AG09309 (cell line): ENCODE data around the gene MAPK8IP1.

ENCODE experiments used
- DNase-seq: peaks from one replicate; pipeline ENCODE4 v3.0.0-alpha.2; 2010; ENCODE audit warnings: low read depth
- H3K4me3 ChIP-seq: 2 replicates; pipeline ENCODE4 v1.5.1; 2011; ENCODE audit warnings: mild to moderate bottlenecking, low read depth, low read length, moderate library complexity; ENCODE audit not compliant: control insufficient read depth
- TF ChIP-seq, protein P1 (sequence below): IDR thresholded peaks from 2 replicates; pipeline ENCODE4 v1.5.1; 2011; ENCODE audit warnings: mild to moderate bottlenecking, low read depth, low read length, inconsistent platforms; ENCODE audit not compliant: insufficient read depth, control insufficient read depth; ENCODE audit errors: missing control alignments

The MAPK8IP1 gene

DNA sequence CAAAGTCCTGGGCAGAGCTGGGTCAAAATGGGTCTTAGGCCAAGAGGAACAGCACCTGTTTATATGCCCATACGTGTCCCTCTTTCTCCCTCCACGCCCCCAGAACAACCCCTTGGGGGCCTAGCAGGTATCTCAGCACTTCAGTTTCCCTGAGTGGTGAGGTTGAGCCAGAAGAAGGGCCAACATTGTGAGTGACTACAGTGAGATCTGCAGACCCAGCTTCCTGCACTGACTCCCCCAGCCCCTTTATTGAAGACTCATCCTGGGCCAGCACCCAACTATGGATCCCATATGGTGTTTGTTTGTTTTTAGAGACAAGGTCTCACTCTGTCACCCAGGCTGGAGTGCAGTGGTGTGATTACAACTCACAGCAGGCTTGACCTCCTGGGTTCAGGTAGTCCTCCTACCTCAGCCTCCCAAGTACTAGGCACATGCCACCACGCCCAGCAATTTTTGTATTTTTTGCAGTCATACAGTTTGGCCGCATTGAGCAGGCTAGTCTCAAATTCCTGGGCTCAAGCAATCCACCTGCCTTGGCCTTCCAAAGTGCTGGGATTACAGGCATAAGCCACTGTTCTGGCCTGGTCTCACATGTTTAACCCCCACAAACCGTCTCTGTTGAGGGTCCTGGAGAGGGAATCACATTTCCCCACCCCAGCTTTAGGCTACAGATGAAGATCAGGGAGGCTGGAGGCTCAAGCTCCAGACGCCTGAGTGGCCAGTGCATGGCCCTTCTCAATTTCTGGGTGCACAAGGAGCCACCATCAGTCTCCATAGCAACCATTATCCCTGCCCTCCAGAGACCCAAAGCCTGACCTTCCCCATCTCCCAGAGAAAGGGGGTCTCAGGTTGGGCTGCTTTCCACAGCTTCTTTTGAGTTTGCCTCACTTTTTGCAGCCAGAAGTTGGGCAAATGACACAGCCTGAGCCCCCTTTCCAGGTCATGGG, 35.4 kb downstream of the MAPK8IP1 start:
- H3K4me3 ChIP-seq = no peak overlapping the region
- TF ChIP-seq, protein P1, sequence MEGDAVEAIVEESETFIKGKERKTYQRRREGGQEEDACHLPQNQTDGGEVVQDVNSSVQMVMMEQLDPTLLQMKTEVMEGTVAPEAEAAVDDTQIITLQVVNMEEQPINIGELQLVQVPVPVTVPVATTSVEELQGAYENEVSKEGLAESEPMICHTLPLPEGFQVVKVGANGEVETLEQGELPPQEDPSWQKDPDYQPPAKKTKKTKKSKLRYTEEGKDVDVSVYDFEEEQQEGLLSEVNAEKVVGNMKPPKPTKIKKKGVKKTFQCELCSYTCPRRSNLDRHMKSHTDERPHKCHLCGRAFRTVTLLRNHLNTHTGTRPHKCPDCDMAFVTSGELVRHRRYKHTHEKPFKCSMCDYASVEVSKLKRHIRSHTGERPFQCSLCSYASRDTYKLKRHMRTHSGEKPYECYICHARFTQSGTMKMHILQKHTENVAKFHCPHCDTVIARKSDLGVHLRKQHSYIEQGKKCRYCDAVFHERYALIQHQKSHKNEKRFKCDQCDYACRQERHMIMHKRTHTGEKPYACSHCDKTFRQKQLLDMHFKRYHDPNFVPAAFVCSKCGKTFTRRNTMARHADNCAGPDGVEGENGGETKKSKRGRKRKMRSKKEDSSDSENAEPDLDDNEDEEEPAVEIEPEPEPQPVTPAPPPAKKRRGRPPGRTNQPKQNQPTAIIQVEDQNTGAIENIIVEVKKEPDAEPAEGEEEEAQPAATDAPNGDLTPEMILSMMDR = no peak
- DNase-seq = no peak

DNA sequence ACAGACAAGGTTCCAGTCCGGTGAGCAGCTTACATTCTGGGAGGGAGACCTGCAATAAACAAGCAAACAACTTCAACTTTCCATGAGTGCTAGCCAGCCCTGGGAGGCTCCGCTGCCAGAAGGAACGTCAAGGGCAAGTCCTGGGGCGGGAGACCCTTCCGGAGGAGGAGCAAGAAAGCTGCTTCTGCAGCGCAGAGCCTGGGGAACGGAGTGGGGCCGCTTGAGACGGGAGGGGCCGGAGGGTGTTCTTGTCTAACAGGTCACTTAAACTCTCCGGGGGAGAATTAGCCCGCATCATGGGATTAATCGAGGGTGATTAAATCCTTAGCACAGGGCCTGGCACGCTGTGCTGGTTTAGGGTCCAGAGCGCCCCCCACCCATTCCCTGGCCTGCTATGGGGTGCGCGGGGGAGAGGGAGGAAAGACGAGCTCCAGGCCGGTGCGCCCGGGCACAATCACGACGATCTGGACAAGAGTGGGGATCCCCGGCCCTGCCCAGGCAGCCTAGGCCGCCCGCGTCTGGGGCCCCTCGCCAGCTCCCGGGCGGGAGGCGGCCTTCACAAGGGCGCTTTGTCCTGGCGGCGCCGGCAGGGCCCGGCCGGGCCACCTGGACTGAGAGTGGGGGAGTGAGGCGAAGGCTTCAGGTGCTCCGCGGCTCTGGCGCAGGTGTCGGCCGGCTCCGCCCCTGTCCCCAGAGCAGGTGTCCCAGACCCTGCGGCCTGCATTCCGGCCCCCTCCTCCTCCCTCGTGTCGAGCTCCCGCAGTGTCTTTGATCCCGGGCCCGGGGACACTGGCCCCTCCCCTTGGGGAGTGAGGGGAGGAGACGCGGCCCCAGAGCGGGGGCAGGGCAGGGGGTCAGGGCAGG, 36.3 kb downstream of the MAPK8IP1 start:
- no peak for DNase-seq
- TF ChIP-seq, protein P1 = no peak
- no peak overlapping the region for H3K4me3 ChIP-seq

DNA sequence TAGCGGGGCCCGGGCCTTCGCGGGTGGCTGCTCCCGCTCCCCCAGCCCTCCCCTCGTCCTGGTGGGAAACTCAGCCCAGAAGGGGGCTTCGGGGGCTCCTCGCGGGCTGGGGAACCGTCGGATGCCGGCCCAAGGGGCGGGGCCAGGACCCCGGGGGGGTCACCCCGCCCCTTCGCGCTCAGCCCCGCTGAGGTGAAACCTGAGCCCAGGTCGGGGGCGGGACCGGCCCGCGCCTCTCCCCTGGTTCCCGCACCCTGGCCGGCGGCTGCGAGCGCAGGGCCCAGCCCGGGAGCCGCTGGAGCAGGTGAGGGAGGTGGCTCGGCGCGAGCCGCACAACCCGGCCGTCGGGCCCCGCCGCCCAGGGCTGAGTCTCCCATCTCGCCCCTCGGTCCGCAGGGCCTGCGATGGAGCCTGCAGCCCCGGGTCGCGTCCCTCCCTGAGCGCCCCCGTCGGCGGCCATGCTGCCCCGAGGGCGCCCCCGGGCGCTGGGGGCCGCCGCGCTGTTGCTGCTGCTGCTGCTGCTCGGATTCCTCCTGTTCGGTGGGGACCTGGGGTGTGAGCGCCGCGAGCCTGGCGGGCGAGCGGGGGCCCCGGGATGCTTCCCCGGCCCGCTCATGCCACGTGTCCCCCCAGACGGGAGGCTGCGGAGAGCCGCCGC, 37.1 kb downstream of the MAPK8IP1 start, which contains the start of gene LARGE2:
Gene LARGE2, plus strand, starts transcription at position 232 of the 658 bp plus-strand sequence. Its CDS starts 227 bp downstream, at position 459.
- no peak within 1 kb of the TSS for H3K4me3 ChIP-seq
- TF ChIP-seq, protein P1 = no peak
- DNase-seq = no peak

DNA sequence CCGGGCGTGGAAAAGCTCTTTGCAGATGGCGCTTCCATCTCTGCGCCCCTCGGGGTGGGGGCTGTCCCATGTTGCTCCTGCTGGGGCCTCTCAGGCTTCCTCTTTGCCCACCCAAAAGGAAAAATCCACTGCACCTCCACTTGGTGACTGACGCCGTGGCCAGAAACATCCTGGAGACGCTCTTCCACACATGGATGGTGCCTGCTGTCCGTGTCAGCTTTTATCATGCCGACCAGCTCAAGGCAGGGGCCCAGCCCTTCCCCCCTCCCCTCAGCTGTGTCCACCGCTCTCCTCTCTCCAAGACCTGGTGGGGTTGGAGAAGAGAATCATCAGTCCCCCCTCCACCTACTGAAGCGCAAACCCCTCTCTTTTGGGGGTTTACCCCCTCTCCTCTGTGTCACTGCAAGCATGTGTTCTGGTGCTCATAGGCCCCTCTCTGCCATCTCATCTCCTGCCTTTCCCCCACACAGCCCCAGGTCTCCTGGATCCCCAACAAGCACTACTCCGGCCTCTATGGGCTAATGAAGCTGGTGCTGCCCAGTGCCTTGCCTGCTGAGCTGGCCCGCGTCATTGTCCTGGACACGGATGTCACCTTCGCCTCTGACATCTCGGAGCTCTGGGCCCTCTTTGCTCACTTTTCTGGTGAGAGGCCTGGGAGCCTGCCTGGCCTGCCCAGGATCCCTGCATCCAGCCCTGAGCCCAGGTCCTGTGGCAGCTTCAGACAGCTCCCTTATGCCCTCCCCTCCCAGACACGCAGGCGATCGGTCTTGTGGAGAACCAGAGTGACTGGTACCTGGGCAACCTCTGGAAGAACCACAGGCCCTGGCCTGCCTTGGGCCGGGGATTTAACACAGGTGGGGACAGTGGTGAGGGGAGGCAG, 38.8 kb downstream of the MAPK8IP1 start:
- no peak for DNase-seq
- H3K4me3 ChIP-seq = no peak overlapping the region
- TF ChIP-seq, protein P1 = no peak

DNA sequence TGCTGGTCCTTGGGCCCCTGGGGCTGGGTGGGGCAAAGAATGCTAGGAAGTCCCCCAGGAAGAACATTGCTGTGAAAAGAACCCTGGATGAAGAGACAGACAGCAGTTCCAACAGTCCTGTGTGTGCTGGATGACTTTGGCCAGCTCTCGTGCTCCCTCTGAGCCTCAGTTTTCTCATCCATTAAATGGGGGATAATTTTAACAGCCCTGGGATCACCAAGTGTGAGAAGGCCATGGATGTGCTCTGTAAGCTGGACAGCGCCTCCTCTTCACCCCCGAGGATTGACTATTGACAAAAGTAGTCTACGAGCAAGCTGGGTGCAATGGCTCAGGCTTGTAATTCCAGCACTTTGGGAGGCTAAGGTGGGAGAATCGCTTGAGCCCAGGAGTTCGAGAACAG, 39.5 kb downstream of the MAPK8IP1 start:
- H3K4me3 ChIP-seq = no peak overlapping the region
- DNase-seq = no peak
- TF ChIP-seq, protein P1 = no peak

DNA sequence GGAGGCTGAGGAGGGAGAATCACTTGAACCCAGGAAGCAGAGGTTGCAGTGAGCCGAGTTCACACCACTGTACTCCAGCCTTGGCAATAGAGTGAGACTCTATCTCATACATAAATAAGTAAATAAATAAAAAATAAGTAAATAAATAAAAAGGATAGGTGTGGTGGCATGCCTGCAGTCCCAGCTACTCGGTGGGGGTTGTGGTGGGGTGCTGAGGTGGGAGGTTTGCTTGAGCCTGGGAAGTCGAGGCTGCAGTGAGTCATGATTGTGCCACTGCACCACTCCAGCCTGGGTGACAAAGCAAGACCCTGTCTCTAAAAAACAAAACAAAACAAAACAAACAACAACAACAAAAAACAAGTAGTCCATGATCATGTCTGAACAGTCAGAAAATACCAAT, 40.1 kb downstream of the MAPK8IP1 start:
- no peak overlapping the region for H3K4me3 ChIP-seq
- DNase-seq = no peak
- TF ChIP-seq, protein P1 = no peak
